GM12873 (cell line): ENCODE results near the gene LPO.

ENCODE experiments used
- CTCF ChIP-seq: IDR thresholded peaks from 2 replicates; pipeline ENCODE4 v1.5.1; 2012; ENCODE audit warnings: low read depth, mild to moderate bottlenecking, moderate library complexity, low read length, control low read depth; ENCODE audit not compliant: insufficient read depth; ENCODE audit errors: missing control alignments

LPO gene

GRCh38 chr17:58217766-58218165, 20.6 kb upstream of the LPO start:
- TF ChIP-seq CTCF = no peak

GRCh38 chr17:58219007-58219788, 19.2 kb upstream of the LPO start, which contains the start of gene MKS1:
TSS of gene MKS1 (minus strand) at chr17:58219255. CDS start at chr17:58219230, 25 bp downstream.
- TF ChIP-seq CTCF = peak; percentile 79

- no peak for TF ChIP-seq CTCF
Measured at GRCh38 chr17:58219789-58220183, 18.6 kb upstream of the LPO start.

DNA sequence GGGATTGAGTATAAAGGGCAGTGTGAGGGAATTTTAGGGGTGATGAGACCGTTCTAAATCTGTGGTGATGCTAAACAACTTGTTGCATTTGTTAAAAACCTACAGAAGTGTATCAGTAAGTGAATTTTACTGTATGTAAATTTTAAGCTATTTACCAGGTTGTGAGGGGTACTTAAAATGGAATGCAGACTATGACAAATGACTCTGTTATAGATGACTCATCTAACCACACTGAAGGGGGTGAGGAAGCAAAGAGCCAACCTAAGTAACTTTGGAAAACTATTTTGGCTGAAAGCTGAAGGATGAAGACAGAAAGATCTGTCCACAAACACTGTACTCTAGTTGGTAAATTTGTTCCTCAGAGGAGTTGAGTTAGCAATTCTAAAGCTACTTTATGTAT, 14.1 kb upstream of the LPO start:
- no peak for TF ChIP-seq CTCF

- no peak for TF ChIP-seq CTCF
Measured at GRCh38 chr17:58227733-58228132, 10.7 kb upstream of the LPO start.

DNA sequence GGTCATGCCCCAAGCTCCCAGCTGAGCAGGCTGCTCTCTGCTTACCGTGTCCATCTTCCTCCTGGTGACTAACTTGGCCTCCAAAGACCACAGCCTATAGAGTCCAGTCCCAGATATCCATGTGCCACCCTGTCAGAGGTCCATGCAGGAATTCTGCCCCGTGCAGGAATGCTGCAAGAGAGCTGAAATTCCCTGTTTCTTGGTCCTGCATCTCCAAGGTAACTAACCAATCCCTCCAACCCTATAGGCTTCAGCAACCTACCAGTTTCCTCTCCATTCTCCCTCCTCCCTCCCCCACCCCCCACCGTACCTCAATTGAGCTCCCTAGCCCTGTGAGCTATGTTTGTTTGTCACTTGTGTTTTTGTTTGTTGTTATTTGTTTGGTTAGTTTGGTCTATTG, 9.7 kb upstream of the LPO start:
- no peak for TF ChIP-seq CTCF

DNA sequence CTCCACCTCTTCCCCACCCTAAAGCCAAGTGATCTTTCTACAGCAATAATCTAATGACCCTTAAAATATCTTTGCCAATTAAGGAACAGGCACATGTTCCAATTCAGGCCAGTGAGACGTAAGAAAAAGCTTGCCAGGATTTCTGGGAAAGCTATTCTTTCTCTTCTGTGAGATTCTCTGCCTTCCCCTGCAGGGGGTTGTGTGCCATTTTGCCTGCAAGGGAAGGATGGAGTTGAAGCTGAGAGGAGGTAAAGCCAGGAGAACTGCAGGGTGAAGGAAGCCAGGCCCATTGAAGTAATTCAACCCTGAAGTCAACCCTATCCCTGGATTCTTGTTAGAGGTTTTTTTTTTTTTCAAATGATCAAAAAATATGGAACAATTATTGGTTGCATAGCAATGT, 9.0 kb upstream of the LPO start:
- TF ChIP-seq CTCF = no peak
